ENCODE measurements around the gene MED4. TPM values are rescaled to one million over a fixed set of nuclear protein-coding genes. Genes with fewer than 3 reads are reported as not detected.

MED4 gene
- total and polyA plus RNA-seq, 2 donors from 2014 or later, result 50.8 to 54.3 TPM

GRCh38 chr13:48081739-48082138 lies 13.2 kb downstream of the MED4 start:
- Histone ChIP-seq H3K4me3 (ENCODE audit: low read length in 3 of 3) (no peak overlapping the region), H3K36me3 (ENCODE audit: control insufficient read depth in 2 of 3, insufficient read depth in 3 of 3, low read length in 3 of 3) (peaks cover 2 to 47% (median 26%) of the 10 kb centered on the region in 3 donors), H3K9me3 (ENCODE audit: control insufficient read depth in 2 of 3, insufficient read depth in 1 of 3, low read length in 3 of 3) (no peaks in the 10 kb centered on the region), H3K4me1 (ENCODE audit: control insufficient read depth in 2 of 3, insufficient read depth in 2 of 3, low read depth in 1 of 3, low read length in 3 of 3) (no peaks in the 10 kb centered on the region), H3K9ac (ENCODE audit: low read length in 3 of 3) (no peak overlapping the region), H3K27me3 (ENCODE audit: control insufficient read depth, insufficient read depth, low read length) (no peaks in the 10 kb centered on the region), H3K27ac (ENCODE audit: low read depth in 2 of 2, low read length in 2 of 2) (no peak overlapping the region)
- FAIRE-seq, result no peak
- TF ChIP-seq, protein P1, sequence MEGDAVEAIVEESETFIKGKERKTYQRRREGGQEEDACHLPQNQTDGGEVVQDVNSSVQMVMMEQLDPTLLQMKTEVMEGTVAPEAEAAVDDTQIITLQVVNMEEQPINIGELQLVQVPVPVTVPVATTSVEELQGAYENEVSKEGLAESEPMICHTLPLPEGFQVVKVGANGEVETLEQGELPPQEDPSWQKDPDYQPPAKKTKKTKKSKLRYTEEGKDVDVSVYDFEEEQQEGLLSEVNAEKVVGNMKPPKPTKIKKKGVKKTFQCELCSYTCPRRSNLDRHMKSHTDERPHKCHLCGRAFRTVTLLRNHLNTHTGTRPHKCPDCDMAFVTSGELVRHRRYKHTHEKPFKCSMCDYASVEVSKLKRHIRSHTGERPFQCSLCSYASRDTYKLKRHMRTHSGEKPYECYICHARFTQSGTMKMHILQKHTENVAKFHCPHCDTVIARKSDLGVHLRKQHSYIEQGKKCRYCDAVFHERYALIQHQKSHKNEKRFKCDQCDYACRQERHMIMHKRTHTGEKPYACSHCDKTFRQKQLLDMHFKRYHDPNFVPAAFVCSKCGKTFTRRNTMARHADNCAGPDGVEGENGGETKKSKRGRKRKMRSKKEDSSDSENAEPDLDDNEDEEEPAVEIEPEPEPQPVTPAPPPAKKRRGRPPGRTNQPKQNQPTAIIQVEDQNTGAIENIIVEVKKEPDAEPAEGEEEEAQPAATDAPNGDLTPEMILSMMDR (IDR thresholded peaks at IDR 0.05; ENCODE audit: borderline replicate concordance, extremely low read depth, insufficient read depth), result no peak
- intact Hi-C loops (cut with DNase I), result no loop called here
- no peak for DNase-seq

- DNase-seq (peak in 2 of 5 donors; percentile 12 to 21), FAIRE-seq (no peak)
- Histone ChIP-seq H3K36me3 (ENCODE audit: control insufficient read depth in 2 of 3, insufficient read depth in 3 of 3, low read length in 3 of 3) (peaks cover 7 to 61% (median 35%) of the 10 kb centered on the region in 3 donors), H3K9me3 (ENCODE audit: control insufficient read depth in 2 of 3, insufficient read depth in 1 of 3, low read length in 3 of 3) (no peaks in the 10 kb centered on the region), H3K27me3 (ENCODE audit: control insufficient read depth, insufficient read depth, low read length) (no peaks in the 10 kb centered on the region), H3K27ac (ENCODE audit: low read depth in 2 of 2, low read length in 2 of 2) (no peak overlapping the region), H3K4me3 (ENCODE audit: low read length in 3 of 3) (no peak overlapping the region), H3K9ac (ENCODE audit: low read length in 3 of 3) (no peak overlapping the region), H3K4me1 (ENCODE audit: control insufficient read depth in 2 of 3, insufficient read depth in 2 of 3, low read depth in 1 of 3, low read length in 3 of 3) (no peaks in the 10 kb centered on the region)
- intact Hi-C loops (cut with DNase I), result no loop called here
- TF ChIP-seq, protein P1 (IDR thresholded peaks at IDR 0.05; ENCODE audit: borderline replicate concordance, extremely low read depth, insufficient read depth), result peak; percentile 28
Measured at GRCh38 chr13:48078251-48078656, 16.6 kb downstream of the MED4 start.

DNA sequence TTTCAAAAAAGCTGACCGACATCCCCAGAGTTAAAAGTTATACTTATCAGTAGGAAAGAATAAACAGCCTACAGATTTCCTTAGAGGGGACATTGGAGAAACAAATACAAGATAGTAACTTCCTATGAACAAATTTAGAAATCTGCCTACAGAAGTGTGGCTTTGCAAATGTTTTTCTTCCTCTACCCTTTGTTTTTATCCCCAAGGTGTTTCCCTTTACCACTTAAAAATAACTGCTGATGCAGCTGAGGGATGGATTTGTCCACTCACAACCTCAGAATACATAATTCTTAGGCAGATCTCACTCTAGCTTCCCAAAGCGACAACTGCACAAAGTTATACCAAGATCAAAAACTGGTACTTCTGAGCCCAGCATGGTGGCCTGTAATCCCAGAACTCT lies 20.9 kb downstream of the MED4 start:
- H3K9ac ChIP-seq (ENCODE audit: low read length in 3 of 3), result no peak overlapping the region
- no peak overlapping the region for H3K4me3 ChIP-seq (ENCODE audit: low read length in 3 of 3)
- H3K27me3 ChIP-seq (ENCODE audit: control insufficient read depth, insufficient read depth, low read length), result no peaks in the 10 kb centered on the region
- no peak for FAIRE-seq
- H3K9me3 ChIP-seq (ENCODE audit: control insufficient read depth in 2 of 3, insufficient read depth in 1 of 3, low read length in 3 of 3), result peaks cover 3 to 21% (median 4%) of the 10 kb centered on the region in 3 donors
- no peaks in the 10 kb centered on the region for H3K4me1 ChIP-seq (ENCODE audit: control insufficient read depth in 2 of 3, insufficient read depth in 2 of 3, low read depth in 1 of 3, low read length in 3 of 3)
- peaks cover 17 to 68% (median 36%) of the 10 kb centered on the region in 3 donors for H3K36me3 ChIP-seq (ENCODE audit: control insufficient read depth in 2 of 3, insufficient read depth in 3 of 3, low read length in 3 of 3)
- TF ChIP-seq, protein P1 (IDR thresholded peaks at IDR 0.05; ENCODE audit: borderline replicate concordance, extremely low read depth, insufficient read depth), result no peak
- intact Hi-C loops (cut with DNase I), result no loop called here
- H3K27ac ChIP-seq (ENCODE audit: low read depth in 2 of 2, low read length in 2 of 2), result no peak overlapping the region
- no peak for DNase-seq

- intact Hi-C loops (cut with DNase I), result no loop called here
- no peak overlapping the region for H3K4me3 ChIP-seq (ENCODE audit: low read length in 3 of 3)
- no peak overlapping the region for H3K9ac ChIP-seq (ENCODE audit: low read length in 3 of 3)
- no peak overlapping the region for H3K27ac ChIP-seq (ENCODE audit: low read depth in 2 of 2, low read length in 2 of 2)
- no peaks in the 10 kb centered on the region for H3K27me3 ChIP-seq (ENCODE audit: control insufficient read depth, insufficient read depth, low read length)
- TF ChIP-seq, protein P1 (IDR thresholded peaks at IDR 0.05; ENCODE audit: borderline replicate concordance, extremely low read depth, insufficient read depth), result no peak
- FAIRE-seq (no peak), DNase-seq (no peak)
- peaks cover 4 to 28% (median 5%) of the 10 kb centered on the region in 3 donors for H3K9me3 ChIP-seq (ENCODE audit: control insufficient read depth in 2 of 3, insufficient read depth in 1 of 3, low read length in 3 of 3)
- H3K36me3 ChIP-seq (ENCODE audit: control insufficient read depth in 2 of 3, insufficient read depth in 3 of 3, low read length in 3 of 3), result peaks cover 22 to 64% (median 30%) of the 10 kb centered on the region in 3 donors
- no peaks in the 10 kb centered on the region for H3K4me1 ChIP-seq (ENCODE audit: control insufficient read depth in 2 of 3, insufficient read depth in 2 of 3, low read depth in 1 of 3, low read length in 3 of 3)
Measured at GRCh38 chr13:48072787-48073186, 22.1 kb downstream of the MED4 start.
